ENCODE results near the gene AUNIP. TPM values are rescaled to one million over a fixed set of nuclear protein-coding genes. Genes with fewer than 3 reads are reported as not detected.

Gene AUNIP
- total and polyA plus RNA-seq, 11 donors, result 0.19 to 1.5 (median 0.26) TPM; not detected in 7

GRCh38 chr1:25785333-25786067 is 73.8 kb downstream of the AUNIP start:
- intact Hi-C loops (cut with DNase I), result no loop called here
- TF ChIP-seq POLR2A (IDR thresholded peaks at IDR 0.05), result no peak
- no peak for TF ChIP-seq CTCF (IDR thresholded peaks at IDR 0.05)
- Histone ChIP-seq H3K9me3 (no peaks in the 10 kb centered on the region), H3K4me3 (no peak overlapping the region), H3K4me1 (peaks cover 0 to 28% (median 13%) of the 10 kb centered on the region in 12 donors), H3K27me3 (no peaks in the 10 kb centered on the region), H3K36me3 (peaks cover 0 to 13% (median 0%) of the 10 kb centered on the region in 9 donors), H3K27ac (peak overlapping the region in 7 of 12 donors; percentile 4 to 64 (median 31))
- ATAC-seq, result no peak
- WGBS, 4 donors, result 74 to 82% (median 80%) methylated on average over 10 of the region's 10 CpGs
- no peak for DNase-seq

GRCh38 chr1:25784575-25785051 is 74.6 kb downstream of the AUNIP start:
- H3K4me1 ChIP-seq, result peaks cover 0 to 28% (median 13%) of the 10 kb centered on the region in 12 donors
- peak; percentile 81 to 86 (median 85) for ATAC-seq
- H3K27ac ChIP-seq, result peak overlapping the region in 9 of 12 donors; percentile 21 to 64 (median 31)
- peak; percentile 64 to 89 (median 82) for DNase-seq
- no peaks in the 10 kb centered on the region for H3K9me3 ChIP-seq
- no peaks in the 10 kb centered on the region for H3K27me3 ChIP-seq
- peaks cover 0 to 13% (median 0%) of the 10 kb centered on the region in 9 donors for H3K36me3 ChIP-seq
- 39 to 55% (median 47%) methylated on average over 9 of the region's 9 CpGs for WGBS, 4 donors
- intact Hi-C loops (cut with DNase I), result no loop called here
- TF ChIP-seq POLR2A (IDR thresholded peaks at IDR 0.05), result no peak
- no peak for TF ChIP-seq CTCF (IDR thresholded peaks at IDR 0.05)
- H3K4me3 ChIP-seq, result no peak overlapping the region

Small RNA genes within 50 kb of the gene (microRNA-seq; reads per million reads assigned to microRNA genes)
- 0 to 0.77 (median 0.30) reads per million in 4 donors for gene MIR3917

Other genes with a start within 250 kb of the AUNIP start
- 10 to 100 TPM; 10.5 to 25.7 (median 14.8) TPM for gene MAN1C1, start 242.7 kb downstream of the AUNIP start, total RNA-seq
- 10 to 100 TPM in 1 of 2 donors, 1 to 10 TPM in 1; 7.7 to 10.9 TPM for gene MAN1C1, start 242.7 kb downstream of the AUNIP start, polyA plus RNA-seq
- gene SELENON, start 59.3 kb downstream of the AUNIP start, total RNA-seq, result 10 to 100 TPM; 39.8 to 92.3 (median 48.5) TPM
- gene SELENON, start 59.3 kb downstream of the AUNIP start, polyA plus RNA-seq, result 10 to 100 TPM; 28.9 to 53.2 TPM
- 100 to 1,000 TPM; 123 to 319 (median 214) TPM for gene MTFR1L, start 39.5 kb downstream of the AUNIP start, total RNA-seq
- 100 to 1,000 TPM; 135 to 146 TPM for gene MTFR1L, start 39.5 kb downstream of the AUNIP start, polyA plus RNA-seq
- gene PAQR7, start 16.3 kb upstream of the AUNIP start, total RNA-seq, result 1 to 10 TPM; 1.1 to 5.7 (median 2.1) TPM
- gene PAQR7, start 16.3 kb upstream of the AUNIP start, polyA plus RNA-seq, result 1 to 10 TPM; 1.3 to 1.7 TPM
- 10 to 100 TPM; 21.1 to 95.2 (median 46.4) TPM for gene STMN1, start 47.0 kb upstream of the AUNIP start, total RNA-seq
- gene STMN1, start 47.0 kb upstream of the AUNIP start, polyA plus RNA-seq, result 10 to 100 TPM; 38.3 to 63.2 TPM
- 10 to 100 TPM in 4 of 9 donors, 1 to 10 TPM in 5; 5.8 to 18.6 (median 9.7) TPM for gene PAFAH2, start 138.6 kb upstream of the AUNIP start, total RNA-seq
- 1 to 10 TPM; 5.9 to 7.6 TPM for gene PAFAH2, start 138.6 kb upstream of the AUNIP start, polyA plus RNA-seq
- gene EXTL1, start 162.3 kb upstream of the AUNIP start, total RNA-seq, result 10 to 100 TPM in 2 of 9 donors, 1 to 10 TPM in 7; 1.8 to 17.5 (median 4.1) TPM
- gene EXTL1, start 162.3 kb upstream of the AUNIP start, polyA plus RNA-seq, result 1 to 10 TPM; 1.2 to 5.7 TPM
- 10 to 100 TPM in 4 of 9 donors, 1 to 10 TPM in 5; 2.9 to 18.0 (median 6.5) TPM for gene SLC30A2, start 186.7 kb upstream of the AUNIP start, total RNA-seq
- 1 to 10 TPM; 3.4 to 3.7 TPM for gene SLC30A2, start 186.7 kb upstream of the AUNIP start, polyA plus RNA-seq
- 100 to 1,000 TPM; 136 to 598 (median 196) TPM for gene TRIM63, start 208.2 kb upstream of the AUNIP start, total RNA-seq
- gene TRIM63, start 208.2 kb upstream of the AUNIP start, polyA plus RNA-seq, result 100 to 1,000 TPM; 277 to 444 TPM

Measured in heart left ventricle (tissue), 16 donors.